Measurements from ENCODE around the gene ZSCAN22.

The ZSCAN22 gene

GRCh38 chr19:58364146-58364545 is 37.4 kb downstream of the ZSCAN22 start:
- DNase-seq = no peak
- Histone ChIP-seq H3K27me3 (no peaks in the 10 kb centered on the region), H3K4me1 (no peaks in the 10 kb centered on the region), H3K36me3 (no peaks in the 10 kb centered on the region), H3K4me3 (ENCODE audit: low read depth, low read length) (no peak overlapping the region), H3K9me3 (no peaks in the 10 kb centered on the region)
- no peak for TF ChIP-seq CTCF (IDR thresholded peaks at IDR 0.05; ENCODE audit: low read depth, low read length)

- no peaks in the 10 kb centered on the region for H3K9me3 ChIP-seq
- DNase-seq = no peak
- no peaks in the 10 kb centered on the region for H3K4me1 ChIP-seq
- no peaks in the 10 kb centered on the region for H3K36me3 ChIP-seq
- no peak for TF ChIP-seq CTCF (IDR thresholded peaks at IDR 0.05; ENCODE audit: low read depth, low read length)
- no peaks in the 10 kb centered on the region for H3K27me3 ChIP-seq
- H3K4me3 ChIP-seq (ENCODE audit: low read depth, low read length) = no peak overlapping the region
These were observed 40.0 kb downstream of the ZSCAN22 start for GRCh38 chr19:58366585-58367430.

GRCh38 chr19:58367698-58368454 is 41.1 kb downstream of the ZSCAN22 start:
- H3K36me3 ChIP-seq = no peaks in the 10 kb centered on the region
- no peak for DNase-seq
- no peaks in the 10 kb centered on the region for H3K27me3 ChIP-seq
- H3K4me1 ChIP-seq = no peaks in the 10 kb centered on the region
- H3K9me3 ChIP-seq = no peaks in the 10 kb centered on the region
- no peak for TF ChIP-seq CTCF (IDR thresholded peaks at IDR 0.05; ENCODE audit: low read depth, low read length)
- H3K4me3 ChIP-seq (ENCODE audit: low read depth, low read length) = no peak overlapping the region

GRCh38 chr19:58368561-58369360 is 42.0 kb downstream of the ZSCAN22 start:
- DNase-seq = no peak
- no peak for TF ChIP-seq CTCF (IDR thresholded peaks at IDR 0.05; ENCODE audit: low read depth, low read length)
- Histone ChIP-seq H3K36me3 (no peaks in the 10 kb centered on the region), H3K9me3 (no peaks in the 10 kb centered on the region; the same call in 1 of the 2 replicates), H3K27me3 (no peaks in the 10 kb centered on the region), H3K4me1 (no peaks in the 10 kb centered on the region), H3K4me3 (ENCODE audit: low read depth, low read length) (no peak overlapping the region)

GRCh38 chr19:58372311-58373133 is 45.7 kb downstream of the ZSCAN22 start:
- Histone ChIP-seq H3K4me3 (ENCODE audit: low read depth, low read length) (no peak overlapping the region), H3K27me3 (no peaks in the 10 kb centered on the region), H3K36me3 (no peaks in the 10 kb centered on the region), H3K4me1 (no peaks in the 10 kb centered on the region), H3K9me3 (no peaks in the 10 kb centered on the region; the same call in 1 of the 2 replicates)
- TF ChIP-seq CTCF (IDR thresholded peaks at IDR 0.05; ENCODE audit: low read depth, low read length) = no peak
- no peak for DNase-seq

All from BE2C (cell line).